Transverse colon (tissue), 4 donors: ENCODE data around the gene PALLD.

Source experiments
- EP300 ChIP-seq: sonication (generic); formaldehyde crosslinking; IDR thresholded peaks from one replicate; pipeline ENCODE4 v1.6.1; 2017; ENCODE audit warnings: antibody characterized with exemption, low read depth
- POLR2AphosphoS5 ChIP-seq, 3 donors: sonication (generic); formaldehyde crosslinking; IDR thresholded peaks; one replicate each; pipeline ENCODE4 v1.6.1; 2016; ENCODE audit warnings: antibody characterized with exemption in 3 of 3
- TF ChIP-seq, protein P1 (sequence below), 5 experiments: fragments of 200-600 bp in 3 of 5; fragments of 450-650 bp in 2 of 5; sonication (generic) in 3 of 5; IDR thresholded peaks; 1 replicate in 2 of 5; 2 replicates in 3 of 5; pipeline ENCODE4 v1.5.1; 2016 to 2017; ENCODE audit warnings: antibody characterized with exemption in 5 of 5, inconsistent platforms in 3 of 5, mild to moderate bottlenecking in 2 of 5, moderate library complexity in 1 of 5

DNA sequence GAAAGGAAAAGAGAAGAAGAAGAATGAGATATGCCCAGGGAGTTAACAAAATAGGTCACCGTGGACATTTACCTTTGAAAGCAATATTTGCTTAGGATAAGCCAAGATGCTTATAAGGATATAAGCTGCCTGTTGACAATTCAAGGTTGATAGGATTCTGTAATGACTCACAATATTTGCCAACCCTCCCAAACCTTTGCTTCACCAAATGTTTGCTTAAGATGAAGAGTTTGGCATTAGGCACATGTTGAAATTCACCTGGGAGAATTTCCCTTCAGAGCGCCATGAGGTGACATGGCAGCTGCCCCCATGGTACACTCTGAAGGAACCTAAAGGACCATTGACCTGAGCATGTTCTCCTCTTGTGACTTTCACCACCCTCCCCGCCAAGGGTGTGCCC, 4.6 kb downstream of the PALLD start:
- TF ChIP-seq, protein P1, sequence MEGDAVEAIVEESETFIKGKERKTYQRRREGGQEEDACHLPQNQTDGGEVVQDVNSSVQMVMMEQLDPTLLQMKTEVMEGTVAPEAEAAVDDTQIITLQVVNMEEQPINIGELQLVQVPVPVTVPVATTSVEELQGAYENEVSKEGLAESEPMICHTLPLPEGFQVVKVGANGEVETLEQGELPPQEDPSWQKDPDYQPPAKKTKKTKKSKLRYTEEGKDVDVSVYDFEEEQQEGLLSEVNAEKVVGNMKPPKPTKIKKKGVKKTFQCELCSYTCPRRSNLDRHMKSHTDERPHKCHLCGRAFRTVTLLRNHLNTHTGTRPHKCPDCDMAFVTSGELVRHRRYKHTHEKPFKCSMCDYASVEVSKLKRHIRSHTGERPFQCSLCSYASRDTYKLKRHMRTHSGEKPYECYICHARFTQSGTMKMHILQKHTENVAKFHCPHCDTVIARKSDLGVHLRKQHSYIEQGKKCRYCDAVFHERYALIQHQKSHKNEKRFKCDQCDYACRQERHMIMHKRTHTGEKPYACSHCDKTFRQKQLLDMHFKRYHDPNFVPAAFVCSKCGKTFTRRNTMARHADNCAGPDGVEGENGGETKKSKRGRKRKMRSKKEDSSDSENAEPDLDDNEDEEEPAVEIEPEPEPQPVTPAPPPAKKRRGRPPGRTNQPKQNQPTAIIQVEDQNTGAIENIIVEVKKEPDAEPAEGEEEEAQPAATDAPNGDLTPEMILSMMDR (IDR thresholded peaks at IDR 0.05) = no peak
- no peak for TF ChIP-seq EP300
- no peak for TF ChIP-seq POLR2AphosphoS5 (IDR thresholded peaks at IDR 0.05)
